HEK293 (cell line): ENCODE data around the gene NANOS2.

Experiments
- FEZF1 ChIP-seq: fragments of 450-650 bp; formaldehyde crosslinking; IDR thresholded peaks from 2 replicates; pipeline ENCODE4 v1.5.1; 2016; ENCODE audit warnings: missing biosample characterization, missing genetic modification characterization
- GFI1B ChIP-seq: fragments of 450-650 bp; formaldehyde crosslinking; IDR thresholded peaks from 2 replicates; pipeline ENCODE4 v1.5.1; 2016; ENCODE audit warnings: missing biosample characterization, missing genetic modification characterization
- GLIS2 ChIP-seq: fragments of 450-650 bp; formaldehyde crosslinking; IDR thresholded peaks from 2 replicates; pipeline ENCODE4 v1.5.1; 2016; ENCODE audit warnings: missing biosample characterization, missing genetic modification characterization
- KLF10 ChIP-seq: fragments of 450-650 bp; IDR thresholded peaks from 2 replicates; pipeline ENCODE4 v1.5.1; 2018; ENCODE audit warnings: missing biosample characterization, mild to moderate bottlenecking, missing genetic modification characterization
- KLF9 ChIP-seq: fragments of 450-650 bp; formaldehyde crosslinking; IDR thresholded peaks from 2 replicates; pipeline ENCODE4 v1.5.1; 2016; ENCODE audit warnings: missing biosample characterization, missing genetic modification characterization, low read depth
- MEIS1 ChIP-seq: sonication (generic); formaldehyde crosslinking; IDR thresholded peaks from 2 replicates; pipeline ENCODE4 v1.8.1; 2022; ENCODE audit warnings: missing genetic modification reagents, mild to moderate bottlenecking, borderline replicate concordance
- SETDB1 ChIP-seq: IDR thresholded peaks from one replicate; pipeline ENCODE4 v1.6.1; 2017; ENCODE audit warnings: mild to moderate bottlenecking, low read length, moderate library complexity, mixed read lengths; ENCODE audit not compliant: insufficient read length
- SP3 ChIP-seq: fragments of 450-650 bp; formaldehyde crosslinking; IDR thresholded peaks from 2 replicates; pipeline ENCODE4 v1.5.1; 2016; ENCODE audit warnings: missing biosample characterization, missing genetic modification characterization
- ZBTB20 ChIP-seq: fragments of 450-650 bp; formaldehyde crosslinking; IDR thresholded peaks from 2 replicates; pipeline ENCODE4 v1.5.1; 2016; ENCODE audit warnings: missing biosample characterization, missing genetic modification characterization
- ZBTB7A ChIP-seq: fragments of 450-650 bp; formaldehyde crosslinking; IDR thresholded peaks from 2 replicates; pipeline ENCODE4 v1.5.1; 2016; ENCODE audit warnings: low read depth, missing biosample characterization, missing genetic modification characterization
- ZBTB8A ChIP-seq: fragments of 450-650 bp; formaldehyde crosslinking; IDR thresholded peaks from 2 replicates; pipeline ENCODE4 v1.5.1; 2016; ENCODE audit warnings: missing biosample characterization, missing genetic modification characterization
- ZFP69B ChIP-seq: fragments of 450-650 bp; formaldehyde crosslinking; IDR thresholded peaks from 2 replicates; pipeline ENCODE4 v1.5.1; 2016; ENCODE audit warnings: missing biosample characterization, missing genetic modification characterization
- ZNF114 ChIP-seq: fragments of 450-650 bp; formaldehyde crosslinking; IDR thresholded peaks from 2 replicates; pipeline ENCODE4 v1.5.0; 2017; ENCODE audit warnings: missing biosample characterization, missing genetic modification characterization
- ZNF121 ChIP-seq: fragments of 450-650 bp; formaldehyde crosslinking; IDR thresholded peaks from 2 replicates; pipeline ENCODE4 v1.5.1; 2016; ENCODE audit warnings: missing biosample characterization, missing genetic modification characterization
- ZNF138 ChIP-seq: fragments of 450-650 bp; formaldehyde crosslinking; IDR thresholded peaks from 2 replicates; pipeline ENCODE4 v1.5.1; 2016; ENCODE audit warnings: missing biosample characterization, missing genetic modification characterization, borderline replicate concordance
- ZNF175 ChIP-seq: fragments of 450-650 bp; formaldehyde crosslinking; IDR thresholded peaks from 2 replicates; pipeline ENCODE4 v1.5.1; 2016; ENCODE audit warnings: missing biosample characterization, missing genetic modification characterization
- ZNF2 ChIP-seq: fragments of 450-650 bp; formaldehyde crosslinking; IDR thresholded peaks from 2 replicates; pipeline ENCODE4 v1.5.1; 2016; ENCODE audit warnings: missing biosample characterization, missing genetic modification characterization
- ZNF366 ChIP-seq: fragments of 450-650 bp; formaldehyde crosslinking; conservative IDR thresholded peaks from 2 replicates; pipeline ENCODE4 v1.5.1; 2016; ENCODE audit warnings: missing biosample characterization, missing genetic modification characterization
- ZNF391 ChIP-seq: fragments of 450-650 bp; formaldehyde crosslinking; IDR thresholded peaks from 2 replicates; pipeline ENCODE4 v1.5.1; 2016; ENCODE audit warnings: low read depth, missing biosample characterization, missing genetic modification characterization, borderline replicate concordance
- ZNF423 ChIP-seq: fragments of 450-650 bp; formaldehyde crosslinking; IDR thresholded peaks from 2 replicates; pipeline ENCODE4 v1.5.1; 2016; ENCODE audit warnings: missing biosample characterization, missing genetic modification characterization
- ZNF433 ChIP-seq: fragments of 450-650 bp; formaldehyde crosslinking; IDR thresholded peaks from 2 replicates; pipeline ENCODE4 v1.5.1; 2016; ENCODE audit warnings: missing biosample characterization, missing genetic modification characterization, low read depth
- ZNF473 ChIP-seq: fragments of 450-650 bp; formaldehyde crosslinking; IDR thresholded peaks from 2 replicates; pipeline ENCODE4 v1.5.1; 2017; ENCODE audit warnings: missing biosample characterization, missing genetic modification characterization
- ZNF510 ChIP-seq: fragments of 450-650 bp; formaldehyde crosslinking; IDR thresholded peaks from 2 replicates; pipeline ENCODE4 v1.5.1; 2018; ENCODE audit warnings: mild to moderate bottlenecking, missing genetic modification characterization, missing biosample characterization; ENCODE audit not compliant: insufficient replicate concordance
- ZNF529 ChIP-seq: fragments of 450-650 bp; formaldehyde crosslinking; IDR thresholded peaks from 2 replicates; pipeline ENCODE4 v1.5.1; 2017; ENCODE audit warnings: missing genetic modification characterization, missing biosample characterization; ENCODE audit not compliant: insufficient replicate concordance
- ZNF549 ChIP-seq: fragments of 450-650 bp; IDR thresholded peaks from 2 replicates; pipeline ENCODE4 v1.5.1; 2018; ENCODE audit warnings: missing biosample characterization, missing genetic modification characterization, mild to moderate bottlenecking, inconsistent platforms, moderate library complexity
- ZNF560 ChIP-seq: fragments of 450-650 bp; formaldehyde crosslinking; IDR thresholded peaks from 2 replicates; pipeline ENCODE4 v1.5.1; 2017; ENCODE audit warnings: missing biosample characterization, missing genetic modification characterization, borderline replicate concordance
- ZNF621 ChIP-seq: fragments of 450-650 bp; formaldehyde crosslinking; IDR thresholded peaks from 2 replicates; pipeline ENCODE4 v1.5.1; 2017; ENCODE audit warnings: missing biosample characterization, missing genetic modification characterization
- ZNF670 ChIP-seq: fragments of 450-650 bp; formaldehyde crosslinking; IDR thresholded peaks from 2 replicates; pipeline ENCODE4 v1.5.1; 2016; ENCODE audit warnings: missing biosample characterization, missing genetic modification characterization, low read depth
- ZNF792 ChIP-seq: fragments of 450-650 bp; formaldehyde crosslinking; IDR thresholded peaks from 2 replicates; pipeline ENCODE4 v1.5.1; 2016; ENCODE audit warnings: missing biosample characterization, missing genetic modification characterization
- TF ChIP-seq, protein P1 (sequence below): fragments of 450-650 bp; formaldehyde crosslinking; IDR thresholded peaks from 2 replicates; pipeline ENCODE4 v1.5.1; 2016; ENCODE audit warnings: missing biosample characterization, missing genetic modification characterization, borderline replicate concordance
- TF ChIP-seq, protein P2 (sequence below): fragments of 450-650 bp; formaldehyde crosslinking; IDR thresholded peaks from 2 replicates; pipeline ENCODE4 v1.5.1; 2016; ENCODE audit warnings: missing biosample characterization, missing genetic modification characterization, low read depth
- TF ChIP-seq, protein P3 (sequence below): fragments of 450-650 bp; formaldehyde crosslinking; IDR thresholded peaks from 2 replicates; pipeline ENCODE4 v1.5.1; 2017; ENCODE audit warnings: missing biosample characterization, missing genetic modification characterization

The NANOS2 gene

DNA sequence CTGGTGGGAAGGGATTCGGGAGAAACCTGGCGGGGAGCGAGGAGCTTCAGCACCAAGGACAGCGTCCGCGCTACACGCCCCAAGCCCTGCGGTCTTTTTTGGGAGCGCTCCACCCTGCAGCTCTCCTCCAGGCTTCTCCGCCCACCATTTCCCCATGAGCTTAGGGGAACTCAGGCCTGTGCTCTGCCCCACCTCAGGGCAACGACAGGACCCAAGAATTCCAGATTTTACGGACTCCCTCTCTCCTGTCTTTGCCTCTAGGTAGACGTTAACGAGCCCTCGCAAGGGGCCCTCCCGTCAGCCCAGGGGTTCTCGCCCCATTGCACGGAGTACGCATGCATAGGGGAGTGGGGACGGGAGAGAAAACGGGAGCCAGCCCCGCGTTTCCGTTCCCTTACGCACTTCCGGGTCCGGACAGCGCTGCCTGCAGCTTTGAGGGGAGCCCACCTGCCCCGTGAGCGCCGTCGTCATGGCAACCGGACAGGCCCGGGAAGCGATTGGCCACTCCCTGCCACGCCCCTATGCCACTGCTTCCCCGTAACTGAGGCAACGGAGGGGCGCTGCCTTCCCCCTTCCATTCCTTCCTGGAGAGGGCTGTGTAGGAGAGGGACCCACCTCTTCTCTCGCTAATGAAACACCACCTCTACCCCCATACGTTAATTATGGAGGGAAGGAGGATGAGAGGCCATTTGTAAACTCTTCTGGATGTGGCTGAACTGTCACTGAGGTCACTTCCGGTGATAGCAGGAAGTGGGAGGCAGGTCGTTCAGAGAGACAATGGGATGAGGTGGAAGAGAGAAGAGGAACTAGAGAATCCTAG, 38.3 kb upstream of the NANOS2 start (continued):
- TF ChIP-seq ZNF366 (tag by site-specific recombination), result peak; percentile 69
- no peak for TF ChIP-seq ZNF175
- peak; percentile 27; the same call in 1 of the 2 replicates for TF ChIP-seq ZBTB8A (tag by site-specific recombination)
- TF ChIP-seq ZBTB20 (tag by site-specific recombination), result peak; percentile 39; the same call in 1 of the 2 replicates
- TF ChIP-seq ZNF560, result no peak
- TF ChIP-seq MEIS1, result no peak; the same call in 1 of the 2 replicates
- TF ChIP-seq FEZF1, result no peak
- TF ChIP-seq, protein P1, sequence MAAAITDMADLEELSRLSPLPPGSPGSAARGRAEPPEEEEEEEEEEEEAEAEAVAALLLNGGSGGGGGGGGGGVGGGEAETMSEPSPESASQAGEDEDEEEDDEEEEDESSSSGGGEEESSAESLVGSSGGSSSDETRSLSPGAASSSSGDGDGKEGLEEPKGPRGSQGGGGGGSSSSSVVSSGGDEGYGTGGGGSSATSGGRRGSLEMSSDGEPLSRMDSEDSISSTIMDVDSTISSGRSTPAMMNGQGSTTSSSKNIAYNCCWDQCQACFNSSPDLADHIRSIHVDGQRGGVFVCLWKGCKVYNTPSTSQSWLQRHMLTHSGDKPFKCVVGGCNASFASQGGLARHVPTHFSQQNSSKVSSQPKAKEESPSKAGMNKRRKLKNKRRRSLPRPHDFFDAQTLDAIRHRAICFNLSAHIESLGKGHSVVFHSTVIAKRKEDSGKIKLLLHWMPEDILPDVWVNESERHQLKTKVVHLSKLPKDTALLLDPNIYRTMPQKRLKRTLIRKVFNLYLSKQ (tag by site-specific recombination), result no peak
- peak; percentile 79 for TF ChIP-seq ZNF2 (tag by site-specific recombination)
- no peak for TF ChIP-seq ZNF792 (tag by site-specific recombination)
- TF ChIP-seq SETDB1, result no peak
- TF ChIP-seq, protein P2, sequence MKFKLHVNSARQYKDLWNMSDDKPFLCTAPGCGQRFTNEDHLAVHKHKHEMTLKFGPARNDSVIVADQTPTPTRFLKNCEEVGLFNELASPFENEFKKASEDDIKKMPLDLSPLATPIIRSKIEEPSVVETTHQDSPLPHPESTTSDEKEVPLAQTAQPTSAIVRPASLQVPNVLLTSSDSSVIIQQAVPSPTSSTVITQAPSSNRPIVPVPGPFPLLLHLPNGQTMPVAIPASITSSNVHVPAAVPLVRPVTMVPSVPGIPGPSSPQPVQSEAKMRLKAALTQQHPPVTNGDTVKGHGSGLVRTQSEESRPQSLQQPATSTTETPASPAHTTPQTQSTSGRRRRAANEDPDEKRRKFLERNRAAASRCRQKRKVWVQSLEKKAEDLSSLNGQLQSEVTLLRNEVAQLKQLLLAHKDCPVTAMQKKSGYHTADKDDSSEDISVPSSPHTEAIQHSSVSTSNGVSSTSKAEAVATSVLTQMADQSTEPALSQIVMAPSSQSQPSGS, result peak; percentile 16; the same call in 1 of the 2 replicates
- no peak for TF ChIP-seq ZNF621 (tag by site-specific recombination)
- no peak for TF ChIP-seq ZNF138 (tag by site-specific recombination)
- TF ChIP-seq ZNF423 (tag by site-specific recombination), result no peak
- no peak for TF ChIP-seq ZNF529
- TF ChIP-seq ZNF510 (tag by site-specific recombination), result no peak
- no peak for TF ChIP-seq ZNF433 (tag by site-specific recombination)
- peak; percentile 81; the same call in 1 of the 2 replicates for TF ChIP-seq KLF9 (tag by site-specific recombination)
- peak; percentile 97 for TF ChIP-seq KLF10 (tag by site-specific recombination)
- TF ChIP-seq, protein P3, sequence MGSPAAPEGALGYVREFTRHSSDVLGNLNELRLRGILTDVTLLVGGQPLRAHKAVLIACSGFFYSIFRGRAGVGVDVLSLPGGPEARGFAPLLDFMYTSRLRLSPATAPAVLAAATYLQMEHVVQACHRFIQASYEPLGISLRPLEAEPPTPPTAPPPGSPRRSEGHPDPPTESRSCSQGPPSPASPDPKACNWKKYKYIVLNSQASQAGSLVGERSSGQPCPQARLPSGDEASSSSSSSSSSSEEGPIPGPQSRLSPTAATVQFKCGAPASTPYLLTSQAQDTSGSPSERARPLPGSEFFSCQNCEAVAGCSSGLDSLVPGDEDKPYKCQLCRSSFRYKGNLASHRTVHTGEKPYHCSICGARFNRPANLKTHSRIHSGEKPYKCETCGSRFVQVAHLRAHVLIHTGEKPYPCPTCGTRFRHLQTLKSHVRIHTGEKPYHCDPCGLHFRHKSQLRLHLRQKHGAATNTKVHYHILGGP (tag by site-specific recombination), result no peak
- 0 out of 2 replicates have a peak, but pooled peaks have one; percentile 54 for TF ChIP-seq ZNF391 (tag by site-specific recombination)
- peak; percentile 74 for TF ChIP-seq SP3 (tag by site-specific recombination)
- no peak for TF ChIP-seq ZNF549 (tag by site-specific recombination)
- no peak for TF ChIP-seq ZNF473
- no peak for TF ChIP-seq ZNF114 (tag by site-specific recombination)
- no peak for TF ChIP-seq ZNF670 (tag by site-specific recombination)
- no peak for TF ChIP-seq ZBTB7A
- TF ChIP-seq GFI1B (tag by site-specific recombination), result no peak
- no peak for TF ChIP-seq ZNF121 (tag by site-specific recombination)
- TF ChIP-seq ZFP69B (tag by site-specific recombination), result peak; percentile 54; the same call in 1 of the 2 replicates
- TF ChIP-seq GLIS2 (tag by site-specific recombination), result peak; percentile 91
